ENCODE data around the gene CTTNBP2. TPM values are rescaled to one million over a fixed set of nuclear protein-coding genes. Genes with fewer than 3 reads are reported as not detected.

Gene CTTNBP2
- total RNA-seq, 1 donor from 2014 or later, result 1.2 TPM

GRCh38 chr7:117665368-117665767, 207.9 kb downstream of the CTTNBP2 start:
- TF ChIP-seq CTCF (IDR thresholded peaks at IDR 0.05; ENCODE audit: borderline replicate concordance), result no peak
- Histone ChIP-seq H3K9me3 (replicated peaks) (no peaks in the 10 kb centered on the region), H3K27ac (replicated peaks) (no peak overlapping the region), H3K27me3 (ENCODE audit: low read depth) (no peaks in the 10 kb centered on the region), H3K36me3 (no peaks in the 10 kb centered on the region), H3K4me3 (no peak overlapping the region), H3K4me1 (no peaks in the 10 kb centered on the region)
- no peak for DNase-seq
- intact Hi-C loops (cut with micrococcal nuclease), result no loop called here

- TF ChIP-seq CTCF (IDR thresholded peaks at IDR 0.05; ENCODE audit: borderline replicate concordance), result no peak
- no peaks in the 10 kb centered on the region for H3K4me1 ChIP-seq
- no peaks in the 10 kb centered on the region for H3K9me3 ChIP-seq (replicated peaks)
- DNase-seq, result no peak
- H3K27ac ChIP-seq (replicated peaks), result no peak overlapping the region
- no peaks in the 10 kb centered on the region for H3K36me3 ChIP-seq
- no peak overlapping the region for H3K4me3 ChIP-seq
- intact Hi-C loops (cut with micrococcal nuclease), result no loop called here
- H3K27me3 ChIP-seq (ENCODE audit: low read depth), result no peaks in the 10 kb centered on the region
These were observed 209.2 kb downstream of the CTTNBP2 start for GRCh38 chr7:117664047-117664446.

GRCh38 chr7:117661328-117661727, 211.9 kb downstream of the CTTNBP2 start:
- Histone ChIP-seq H3K9me3 (replicated peaks) (no peaks in the 10 kb centered on the region), H3K27me3 (ENCODE audit: low read depth) (no peaks in the 10 kb centered on the region), H3K27ac (replicated peaks) (no peak overlapping the region), H3K36me3 (no peaks in the 10 kb centered on the region), H3K4me3 (no peak overlapping the region), H3K4me1 (no peaks in the 10 kb centered on the region)
- intact Hi-C loops (cut with micrococcal nuclease), result no loop called here
- DNase-seq, result no peak
- no peak for TF ChIP-seq CTCF (IDR thresholded peaks at IDR 0.05; ENCODE audit: borderline replicate concordance)
